ENCODE measurements around the gene TMOD3. TPM values are rescaled to one million over a fixed set of nuclear protein-coding genes. Genes with fewer than 3 reads are reported as not detected.

TMOD3 gene
- total and polyA plus RNA-seq, 4 donors: 12.4 to 108 (median 41.1) TPM

GRCh38 chr15:51814606-51815005 is 14.8 kb upstream of the TMOD3 start:
- H3K4me1 ChIP-seq (ENCODE audit: control insufficient read depth in 5 of 5, insufficient read depth in 5 of 5, low read length in 5 of 5): peaks cover 0 to 9% (median 0%) of the 10 kb centered on the region in 5 donors
- H3K4me3 ChIP-seq: no peak overlapping the region
- 95 to 97% methylated on average over 3 of the region's 3 CpGs for WGBS, 2 donors
- H3K27me3 ChIP-seq (ENCODE audit: control insufficient read depth in 3 of 3, insufficient read depth in 3 of 3, low read length in 2 of 3): no peaks in the 10 kb centered on the region
- peaks cover 0 to 1% (median 0%) of the 10 kb centered on the region in 4 donors for H3K36me3 ChIP-seq (ENCODE audit: control insufficient read depth in 4 of 4, insufficient read depth in 4 of 4, low read length in 4 of 4)
- H3K9me3 ChIP-seq (ENCODE audit: control insufficient read depth in 4 of 4, insufficient read depth in 3 of 4, low read length in 3 of 4): no peaks in the 10 kb centered on the region
- no peak overlapping the region for H3K9ac ChIP-seq (ENCODE audit: insufficient read depth in 1 of 2, low read length in 2 of 2)
- TF ChIP-seq CTCF (IDR thresholded peaks at IDR 0.05; ENCODE audit: control extremely low read depth, extremely low read depth): no peak
- ATAC-seq (ENCODE audit: insufficient read depth, low FRiP score): no peak
- H3K27ac ChIP-seq (ENCODE audit: low read depth in 1 of 2, low read length in 1 of 2): no peak overlapping the region
- no peak for DNase-seq

GRCh38 chr15:51816611-51817010 is 12.8 kb upstream of the TMOD3 start:
- H3K27me3 ChIP-seq (ENCODE audit: control insufficient read depth in 3 of 3, insufficient read depth in 3 of 3, low read length in 2 of 3): no peaks in the 10 kb centered on the region
- TF ChIP-seq CTCF (IDR thresholded peaks at IDR 0.05; ENCODE audit: control extremely low read depth, extremely low read depth): no peak
- no peak overlapping the region for H3K4me3 ChIP-seq
- peaks cover 0 to 9% (median 0%) of the 10 kb centered on the region in 5 donors for H3K4me1 ChIP-seq (ENCODE audit: control insufficient read depth in 5 of 5, insufficient read depth in 5 of 5, low read length in 5 of 5)
- peaks cover 2 to 5% (median 3%) of the 10 kb centered on the region in 4 donors for H3K9me3 ChIP-seq (ENCODE audit: control insufficient read depth in 4 of 4, insufficient read depth in 3 of 4, low read length in 3 of 4)
- DNase-seq (no peak), ATAC-seq (ENCODE audit: insufficient read depth, low FRiP score) (no peak)
- H3K9ac ChIP-seq (ENCODE audit: insufficient read depth in 1 of 2, low read length in 2 of 2): no peak overlapping the region
- H3K27ac ChIP-seq (ENCODE audit: low read depth in 1 of 2, low read length in 1 of 2): no peak overlapping the region
- H3K36me3 ChIP-seq (ENCODE audit: control insufficient read depth in 4 of 4, insufficient read depth in 4 of 4, low read length in 4 of 4): peaks cover 0 to 1% (median 0%) of the 10 kb centered on the region in 4 donors

GRCh38 chr15:51818150-51818549 is 11.3 kb upstream of the TMOD3 start:
- Histone ChIP-seq H3K4me1 (ENCODE audit: control insufficient read depth in 5 of 5, insufficient read depth in 5 of 5, low read length in 5 of 5) (peaks cover 0 to 9% (median 0%) of the 10 kb centered on the region in 5 donors), H3K36me3 (ENCODE audit: control insufficient read depth in 4 of 4, insufficient read depth in 4 of 4, low read length in 4 of 4) (peaks cover 0 to 1% (median 0%) of the 10 kb centered on the region in 4 donors), H3K27ac (ENCODE audit: low read depth in 1 of 2, low read length in 1 of 2) (no peak overlapping the region), H3K27me3 (ENCODE audit: control insufficient read depth in 3 of 3, insufficient read depth in 3 of 3, low read length in 2 of 3) (no peaks in the 10 kb centered on the region), H3K4me3 (no peak overlapping the region), H3K9me3 (ENCODE audit: control insufficient read depth in 4 of 4, insufficient read depth in 3 of 4, low read length in 3 of 4) (peaks cover 2 to 5% (median 3%) of the 10 kb centered on the region in 4 donors), H3K9ac (ENCODE audit: insufficient read depth in 1 of 2, low read length in 2 of 2) (no peak overlapping the region)
- TF ChIP-seq CTCF (IDR thresholded peaks at IDR 0.05; ENCODE audit: control extremely low read depth, extremely low read depth): no peak
- ATAC-seq (ENCODE audit: insufficient read depth, low FRiP score) (no peak), DNase-seq (no peak)
- 90 to 93% methylated on average over 3 of the region's 3 CpGs for WGBS, 2 donors

GRCh38 chr15:51825698-51826097 is 3.8 kb upstream of the TMOD3 start:
- no peak for ATAC-seq (ENCODE audit: insufficient read depth, low FRiP score)
- Histone ChIP-seq H3K9me3 (ENCODE audit: control insufficient read depth in 4 of 4, insufficient read depth in 3 of 4, low read length in 3 of 4) (peaks cover 2 to 5% (median 3%) of the 10 kb centered on the region in 4 donors), H3K9ac (ENCODE audit: insufficient read depth in 1 of 2, low read length in 2 of 2) (no peak overlapping the region), H3K27ac (ENCODE audit: low read depth in 1 of 2, low read length in 1 of 2) (no peak overlapping the region), H3K4me3 (no peak overlapping the region), H3K27me3 (ENCODE audit: control insufficient read depth in 3 of 3, insufficient read depth in 3 of 3, low read length in 2 of 3) (no peaks in the 10 kb centered on the region), H3K4me1 (ENCODE audit: control insufficient read depth in 5 of 5, insufficient read depth in 5 of 5, low read length in 5 of 5) (peaks cover 0 to 5% (median 0%) of the 10 kb centered on the region in 5 donors), H3K36me3 (ENCODE audit: control insufficient read depth in 4 of 4, insufficient read depth in 4 of 4, low read length in 4 of 4) (no peaks in the 10 kb centered on the region)
- no peak for TF ChIP-seq CTCF (IDR thresholded peaks at IDR 0.05; ENCODE audit: control extremely low read depth, extremely low read depth)
- no peak for DNase-seq
- 63 to 75% methylated on average over 3 of the region's 3 CpGs for WGBS, 2 donors

Data from lung (tissue), 12 donors.